Measurements from ENCODE around the gene ASMTL. TPM values are rescaled to one million over a fixed set of nuclear protein-coding genes. Genes with fewer than 3 reads are reported as not detected.
"Not testable (repeated sequence)": the region's sequence is repeated elsewhere in the genome, so short reads cannot be mapped to it uniquely, and the experiment has no call there.

ASMTL gene
- total RNA-seq, 8 experiments from 2014 or later, result 15.1 to 46.3 (median 23.4) TPM

DNA sequence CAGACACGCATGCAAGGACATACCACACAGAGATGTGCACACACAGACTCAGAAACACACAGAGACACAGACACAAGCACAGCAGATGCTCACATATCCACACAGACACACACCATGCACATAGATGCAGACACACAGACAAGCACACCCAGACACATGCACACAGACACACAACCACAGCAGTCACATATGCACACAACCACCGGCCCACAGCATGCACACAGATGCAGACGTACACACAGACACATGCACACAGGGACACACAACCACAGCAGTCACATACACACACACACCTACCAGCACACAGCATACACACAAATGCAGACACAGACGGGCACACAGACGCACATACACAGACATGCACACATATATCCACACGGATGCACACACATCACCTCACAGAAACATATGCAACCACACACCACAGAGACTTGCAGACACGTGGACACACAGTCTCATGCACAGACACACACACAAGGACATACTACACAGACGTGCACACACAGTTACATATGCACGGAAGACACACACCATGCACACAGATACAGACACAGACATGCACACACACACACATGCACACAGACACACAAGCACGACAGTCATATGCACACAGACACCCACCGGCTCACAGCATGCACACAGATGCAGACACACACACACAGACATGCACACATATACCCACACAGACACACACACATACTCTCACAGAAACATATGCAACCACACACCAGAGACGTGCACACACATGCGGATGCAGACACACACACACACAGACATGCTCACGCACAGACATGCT lies 35.5 kb downstream of the ASMTL start:
- in situ Hi-C loops (cut with MboI; ENCODE audit: low pct_unique_long_range_greater_than_20kb in 2 of 9, low sequenced_read_pairs in 9 of 9, unreplicated experiment in 9 of 9), result no loop called here
- H3K4me3 ChIP-seq, result no peak overlapping the region
- ATAC-seq (replicated peaks in 6 of 8), result no peak
- WGBS, 10 experiments, result 20 to 84% (median 61%) methylated on average over 1 to 6 of the region's 14 CpGs; no CpG with 5 or more reads in 5 of the 10 experiments
- H3K27ac ChIP-seq, result no peak overlapping the region
- H3K4me1 ChIP-seq (replicated peaks in 1 of 2), result no peaks in the 10 kb centered on the region

DNA sequence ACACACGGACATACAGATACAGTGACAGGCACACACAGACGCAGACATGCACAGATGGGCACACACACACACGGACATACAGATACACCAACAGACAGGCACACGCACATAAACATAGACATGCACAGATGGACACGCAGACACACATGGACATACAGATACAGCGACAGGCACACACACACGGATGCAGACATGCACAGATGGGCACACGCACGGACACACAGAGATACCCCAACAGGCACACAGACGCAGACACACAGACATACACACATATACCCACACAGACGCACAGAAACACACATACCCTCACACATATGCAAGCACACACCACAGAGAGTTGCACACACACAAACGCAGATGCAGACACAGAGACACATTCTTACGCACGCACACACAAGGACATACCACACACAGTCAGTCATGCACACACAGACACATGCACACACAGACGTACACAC lies 36.4 kb downstream of the ASMTL start:
- no peak for ATAC-seq (replicated peaks in 6 of 8)
- Histone ChIP-seq H3K4me1 (replicated peaks in 1 of 2) (no peaks in the 10 kb centered on the region), H3K27ac (no peak overlapping the region), H3K4me3 (no peak overlapping the region)
- 60 to 100% (median 70%) methylated on average over 1 to 8 of the region's 15 CpGs; no CpG with 5 or more reads in 3 of the 10 experiments for WGBS, 10 experiments
- in situ Hi-C loops (cut with MboI; ENCODE audit: low pct_unique_long_range_greater_than_20kb in 2 of 9, low sequenced_read_pairs in 9 of 9, unreplicated experiment in 9 of 9), result no loop called here

DNA sequence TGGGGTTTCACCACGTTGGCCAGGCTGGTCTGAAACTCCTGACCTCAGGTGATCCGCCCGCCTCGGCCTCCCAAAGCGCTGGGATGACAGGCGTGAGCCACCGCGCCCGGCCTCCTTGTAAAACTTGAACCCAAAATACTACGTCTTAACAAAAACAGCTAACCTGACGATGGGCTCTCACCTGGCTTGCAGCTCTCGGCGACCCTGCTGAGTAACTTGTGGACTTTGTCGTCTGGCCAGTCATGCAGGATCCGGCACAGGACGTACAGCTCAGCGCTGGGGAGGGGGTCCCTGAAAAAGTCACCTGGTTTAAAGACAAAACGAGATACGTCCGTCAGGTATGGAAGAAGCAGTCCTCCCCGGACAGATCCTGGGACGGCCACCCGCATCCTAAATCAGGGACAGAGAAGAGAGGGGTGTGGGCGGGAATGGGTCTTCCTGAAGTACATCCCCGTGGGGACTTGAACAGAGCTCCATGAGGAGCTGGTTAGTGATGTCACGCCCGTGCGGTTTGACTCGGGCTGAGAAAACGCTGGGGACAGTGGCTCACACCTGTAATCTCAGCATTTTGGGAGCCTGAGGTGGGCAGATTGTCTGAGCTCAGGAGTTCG lies 40.1 kb downstream of the ASMTL start:
- Histone ChIP-seq H3K4me3 (no peak overlapping the region), H3K4me1 (replicated peaks in 1 of 2) (no peaks in the 10 kb centered on the region), H3K27ac (no peak overlapping the region)
- ATAC-seq (replicated peaks in 6 of 8), result no peak
- in situ Hi-C loops (cut with MboI; ENCODE audit: low pct_unique_long_range_greater_than_20kb in 2 of 9, low sequenced_read_pairs in 9 of 9, unreplicated experiment in 9 of 9), result no loop called here
- 93 to 100% (median 98%) methylated on average over 1 to 14 of the region's 31 CpGs; no CpG with 5 or more reads in 3 of the 10 experiments for WGBS, 10 experiments

DNA sequence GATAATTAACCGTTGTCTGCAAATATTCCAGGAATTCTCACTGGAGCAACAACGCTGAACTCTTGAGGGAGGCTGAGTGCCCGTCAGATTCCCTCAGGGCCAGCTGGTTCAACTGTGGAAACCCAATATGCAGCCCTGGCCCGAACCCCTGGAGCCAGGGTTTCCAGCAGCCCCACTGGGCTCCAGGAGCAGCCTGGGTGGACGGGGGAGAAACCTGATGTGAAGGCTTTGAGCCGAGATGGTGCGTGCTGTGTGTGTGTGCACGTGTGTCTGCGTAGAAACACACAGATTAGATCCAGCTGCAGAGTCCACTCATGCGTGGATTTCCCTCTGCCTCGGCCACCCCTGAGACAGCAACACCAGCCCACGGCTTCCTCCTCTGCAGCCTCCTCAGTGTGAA lies 41.4 kb downstream of the ASMTL start:
- WGBS, 10 experiments, result 57 to 100% (median 81%) methylated on average over 1 to 9 of the region's 12 CpGs; no CpG with 5 or more reads in 3 of the 10 experiments
- Histone ChIP-seq H3K4me3 (no peak overlapping the region), H3K4me1 (replicated peaks in 1 of 2) (no peaks in the 10 kb centered on the region), H3K27ac (no peak overlapping the region)
- in situ Hi-C loops (cut with MboI; ENCODE audit: low pct_unique_long_range_greater_than_20kb in 2 of 9, low sequenced_read_pairs in 9 of 9, unreplicated experiment in 9 of 9), result no loop called here
- no peak for ATAC-seq (replicated peaks in 6 of 8)

DNA sequence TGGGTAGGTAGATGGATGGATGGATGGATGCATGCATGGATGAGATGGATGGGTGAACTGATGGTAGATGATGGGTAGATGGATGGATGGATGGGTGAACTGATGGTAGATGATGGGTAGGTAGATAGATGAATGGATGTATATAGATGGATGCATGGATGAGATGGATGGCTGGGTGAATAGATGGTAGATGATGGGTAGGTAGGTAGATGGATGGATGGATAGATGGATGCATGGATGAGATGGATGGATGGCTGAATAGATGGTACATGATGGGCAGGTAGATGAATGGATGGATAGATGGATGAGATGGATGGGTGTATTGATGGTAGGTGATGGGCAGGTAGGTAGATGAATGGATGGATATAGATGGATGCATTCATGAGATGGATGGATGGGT lies 45.7 kb downstream of the ASMTL start:
- in situ Hi-C loops (cut with MboI; ENCODE audit: low pct_unique_long_range_greater_than_20kb in 2 of 9, low sequenced_read_pairs in 9 of 9, unreplicated experiment in 9 of 9), result no loop called here
- H3K27ac ChIP-seq, result no peak overlapping the region
- H3K4me1 ChIP-seq (replicated peaks in 1 of 2), result no peaks in the 10 kb centered on the region

GRCh38 chrX:1405769-1406168 lies 46.9 kb downstream of the ASMTL start:
- WGBS, 10 experiments, result 94 to 100% (median 97%) methylated on average over 1 to 2 of the region's 2 CpGs; no CpG with 5 or more reads in 1 of the 10 experiments
- H3K27ac ChIP-seq; H3K4me3 ChIP-seq; in situ Hi-C loops (cut with MboI; ENCODE audit: low pct_unique_long_range_greater_than_20kb in 2 of 9, low sequenced_read_pairs in 9 of 9, unreplicated experiment in 9 of 9); ATAC-seq (replicated peaks in 6 of 8); H3K4me1 ChIP-seq (replicated peaks in 1 of 2): not testable (repeated sequence)

More for the DNA sequence above, 45.7 kb downstream of the ASMTL start:
- H3K4me3 ChIP-seq, result no peak overlapping the region
- ATAC-seq (replicated peaks in 6 of 8), result no peak

GRCh38 chrX:1403867-1404266 lies 48.8 kb downstream of the ASMTL start:
- H3K27ac ChIP-seq; in situ Hi-C loops (cut with MboI; ENCODE audit: low pct_unique_long_range_greater_than_20kb in 2 of 9, low sequenced_read_pairs in 9 of 9, unreplicated experiment in 9 of 9); H3K4me3 ChIP-seq; H3K4me1 ChIP-seq (replicated peaks in 1 of 2); ATAC-seq (replicated peaks in 6 of 8): not testable (repeated sequence)
- 63 to 100% (median 96%) methylated on average over 2 to 3 of the region's 3 CpGs; no CpG with 5 or more reads in 1 of the 10 experiments for WGBS, 10 experiments

DNA sequence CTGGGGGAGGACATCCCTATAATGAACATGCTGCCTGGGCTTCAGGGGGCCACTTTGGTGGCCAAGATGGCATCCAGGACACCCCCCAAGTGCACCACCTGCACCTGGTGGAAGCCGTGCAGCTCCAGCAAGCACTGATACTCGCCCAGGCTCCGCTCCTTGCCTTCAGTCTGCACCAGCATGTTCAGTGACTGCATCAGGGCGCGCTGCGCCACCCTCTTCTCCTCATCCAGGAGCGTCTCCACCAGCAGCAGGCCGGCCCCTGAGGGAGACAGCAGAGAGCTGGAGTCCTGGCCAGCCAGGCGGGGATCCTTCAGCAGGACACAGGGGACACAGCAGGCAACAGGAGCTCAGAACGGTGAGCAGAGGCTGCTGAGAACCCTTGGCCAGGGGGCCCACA lies 49.5 kb downstream of the ASMTL start:
- no peaks in the 10 kb centered on the region for H3K4me1 ChIP-seq (replicated peaks in 1 of 2)
- in situ Hi-C loops (cut with MboI; ENCODE audit: low pct_unique_long_range_greater_than_20kb in 2 of 9, low sequenced_read_pairs in 9 of 9, unreplicated experiment in 9 of 9), result no loop called here
- H3K27ac ChIP-seq, result no peak overlapping the region
- no peak overlapping the region for H3K4me3 ChIP-seq
- no peak for ATAC-seq (replicated peaks in 6 of 8)
- WGBS, 10 experiments, result 89 to 100% methylated on average over 2 to 3 of the region's 10 CpGs; no CpG with 5 or more reads in 8 of the 10 experiments

DNA sequence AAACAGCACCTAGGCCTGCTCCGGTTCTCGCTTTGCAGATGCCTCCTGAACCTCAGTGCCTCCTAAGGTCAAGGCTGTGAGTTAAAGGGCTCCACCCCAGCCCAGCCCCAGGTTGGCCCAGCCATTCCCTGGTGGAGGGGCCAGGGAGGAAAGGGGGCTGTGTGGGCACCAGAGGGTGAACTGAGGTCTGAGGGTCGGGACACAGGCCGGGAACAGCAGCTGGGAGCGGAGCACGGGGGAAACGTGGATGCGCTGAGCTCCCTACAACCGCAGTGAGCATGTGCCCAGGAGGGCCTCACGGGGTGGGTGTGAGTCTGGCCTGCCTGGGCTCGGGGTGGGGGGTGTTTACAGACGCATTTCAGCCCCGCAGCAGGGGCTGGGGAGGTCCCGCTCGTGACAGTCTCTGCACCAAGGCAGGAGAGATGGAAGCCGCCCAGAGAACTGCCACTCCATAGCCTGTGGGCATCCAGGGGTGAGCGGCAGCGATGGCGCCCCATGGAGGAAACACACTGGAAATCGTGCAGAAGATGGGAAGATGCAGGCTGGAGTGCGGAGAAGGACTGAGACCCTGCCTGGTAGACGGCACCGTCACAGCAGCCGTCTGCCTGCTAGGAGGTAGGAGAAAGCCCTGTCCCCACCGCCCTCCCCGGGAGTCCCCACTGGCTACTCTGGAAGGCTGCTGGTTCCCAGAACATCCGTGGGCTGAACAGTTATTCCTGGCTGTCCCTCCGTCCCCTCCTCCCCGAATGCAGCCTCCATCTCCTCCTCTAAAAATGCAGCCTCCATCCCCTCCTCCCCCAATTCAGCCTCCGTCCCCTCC lies 50.9 kb downstream of the ASMTL start:
- peak in 2 of 8 experiments; percentile 21 to 30 for ATAC-seq (replicated peaks in 6 of 8)
- in situ Hi-C loops (cut with MboI; ENCODE audit: low pct_unique_long_range_greater_than_20kb in 2 of 9, low sequenced_read_pairs in 9 of 9, unreplicated experiment in 9 of 9), result no loop called here
- no peaks in the 10 kb centered on the region for H3K4me1 ChIP-seq (replicated peaks in 1 of 2)
- no peak overlapping the region for H3K4me3 ChIP-seq
- 20 to 96% methylated on average over 1 to 4 of the region's 30 CpGs; no CpG with 5 or more reads in 8 of the 10 experiments for WGBS, 10 experiments
- H3K27ac ChIP-seq, result no peak overlapping the region

DNA sequence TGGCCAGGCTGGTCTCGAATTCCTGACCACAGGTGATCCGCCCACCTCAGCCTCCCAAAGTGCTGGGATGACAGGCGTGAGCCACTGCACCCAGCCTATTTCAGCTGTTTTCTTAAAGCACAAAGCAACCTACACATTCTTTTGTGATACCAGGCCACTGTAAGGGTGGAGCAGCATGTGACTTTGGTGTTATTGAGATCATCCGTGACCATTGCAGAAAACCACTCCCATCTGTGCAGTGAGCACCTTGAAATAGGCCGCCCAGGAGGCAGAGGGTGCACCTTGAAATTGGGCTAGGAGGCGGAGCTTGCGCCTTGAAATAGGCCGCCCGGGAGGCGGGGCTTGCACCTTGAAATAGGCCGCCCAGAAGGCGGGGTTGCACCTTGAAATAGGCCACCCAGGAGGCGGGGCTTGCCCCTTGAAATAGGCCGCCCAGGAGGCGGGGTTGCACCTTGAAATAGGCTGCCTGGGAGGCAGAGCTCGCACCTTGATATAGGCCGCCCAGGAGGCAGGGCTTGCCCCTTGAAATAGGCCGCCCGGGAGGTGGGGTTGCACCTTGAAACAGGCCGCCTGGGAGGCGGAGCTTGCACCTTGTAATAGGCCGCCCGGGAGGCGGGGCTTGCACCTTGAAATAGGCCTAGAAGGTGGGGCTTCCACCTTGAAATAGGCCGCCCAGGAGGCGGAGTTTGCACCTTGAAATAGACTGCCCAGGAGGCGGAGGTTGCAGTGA lies 51.8 kb downstream of the ASMTL start:
- 50 to 100% (median 100%) methylated on average over 1 to 8 of the region's 27 CpGs; no CpG with 5 or more reads in 3 of the 10 experiments for WGBS, 10 experiments
- in situ Hi-C loops (cut with MboI; ENCODE audit: low pct_unique_long_range_greater_than_20kb in 2 of 9, low sequenced_read_pairs in 9 of 9, unreplicated experiment in 9 of 9), result no loop called here
- H3K4me1 ChIP-seq (replicated peaks in 1 of 2), result no peaks in the 10 kb centered on the region

DNA sequence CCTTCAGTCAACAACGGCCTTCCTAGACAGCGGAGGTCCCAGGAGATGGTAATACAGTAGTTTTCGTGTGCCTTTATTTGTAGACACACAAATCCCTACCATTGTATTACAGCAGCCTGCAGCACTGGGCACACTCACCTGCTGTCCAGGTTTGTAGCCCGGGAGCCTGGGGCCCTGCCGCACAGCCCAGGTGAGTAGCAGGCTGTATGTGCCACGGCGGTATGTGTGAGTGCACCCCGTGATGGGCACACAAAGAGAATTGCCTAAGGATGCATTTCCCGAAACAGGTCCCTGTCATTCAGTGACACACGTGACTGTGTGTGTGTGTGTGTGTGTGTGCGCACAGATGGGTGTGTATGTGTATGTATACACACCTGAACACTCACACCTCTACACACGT lies 52.7 kb downstream of the ASMTL start:
- in situ Hi-C loops (cut with MboI; ENCODE audit: low pct_unique_long_range_greater_than_20kb in 2 of 9, low sequenced_read_pairs in 9 of 9, unreplicated experiment in 9 of 9), result no loop called here
- Histone ChIP-seq H3K4me1 (replicated peaks in 1 of 2) (no peaks in the 10 kb centered on the region), H3K27ac (no peak overlapping the region), H3K4me3 (no peak overlapping the region)
- no peak for ATAC-seq (replicated peaks in 6 of 8)
- 67 to 100% (median 92%) methylated on average over 2 to 12 of the region's 12 CpGs; no CpG with 5 or more reads in 5 of the 10 experiments for WGBS, 10 experiments

More for the DNA sequence above, 51.8 kb downstream of the ASMTL start:
- no peak overlapping the region for H3K4me3 ChIP-seq
- no peak overlapping the region for H3K27ac ChIP-seq
- ATAC-seq (replicated peaks in 6 of 8), result peak in 3 of 8 experiments; percentile 10 to 35 (median 24)

Measured in motor neuron (in vitro differentiated cells).